NT2/D1 (cell line): ENCODE results near the gene MED15.

ENCODE experiments used
- SUZ12 ChIP-seq: IDR thresholded peaks from 2 replicates; pipeline ENCODE4 v1.6.1; 2011; ENCODE audit not compliant: insufficient read length, insufficient read depth; ENCODE audit errors: extremely low read depth
- YY1 ChIP-seq: IDR thresholded peaks from 2 replicates; pipeline ENCODE4 v1.6.1; 2011; ENCODE audit not compliant: insufficient read length, insufficient read depth
- ZNF274 ChIP-seq: IDR thresholded peaks from 2 replicates; pipeline ENCODE4 v1.6.1; 2011; ENCODE audit warnings: mild to moderate bottlenecking, low read depth, low read length

DNA sequence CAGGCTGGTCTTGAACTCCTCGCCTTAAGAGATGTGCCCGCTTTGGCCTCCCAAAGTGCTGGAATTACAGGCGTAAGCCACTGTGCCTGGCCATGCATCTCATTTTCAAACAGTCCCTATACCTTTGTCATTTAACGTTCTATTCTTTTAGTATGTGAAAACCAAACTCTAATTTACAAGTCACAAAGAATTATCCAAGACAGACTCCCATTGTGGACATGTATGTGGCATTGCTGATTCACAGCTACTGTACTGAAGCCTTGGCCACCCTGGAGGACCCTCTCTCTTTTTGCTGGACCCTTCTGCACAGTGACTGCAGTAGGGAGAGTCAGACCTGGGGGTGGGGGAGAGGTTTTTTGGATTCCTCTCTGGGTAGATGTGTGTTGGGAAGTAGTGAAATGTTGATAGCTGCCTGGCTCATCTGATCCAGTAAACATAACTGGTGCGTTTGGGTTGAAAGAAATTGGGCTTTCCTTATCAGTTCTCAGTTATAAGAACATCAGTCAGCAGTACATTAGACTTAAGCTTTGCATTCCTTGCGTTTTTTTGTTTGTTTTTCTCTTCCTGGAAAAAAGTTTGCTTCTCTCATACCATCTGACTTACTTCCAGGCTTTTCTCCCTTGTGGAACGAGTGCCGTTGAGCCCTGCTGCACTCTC, 65.9 kb downstream of the MED15 start:
- TF ChIP-seq YY1 = no peak
- no peak for TF ChIP-seq SUZ12
- no peak for TF ChIP-seq ZNF274
